Ishikawa (cell line): ENCODE results near the gene NEK1.

ENCODE experiments used
- CEBPB ChIP-seq: IDR thresholded peaks from 2 replicates; pipeline ENCODE4 v1.6.1; 2012
- CREB1 ChIP-seq: IDR thresholded peaks from 2 replicates; pipeline ENCODE4 v1.6.1; 2012; ENCODE audit warnings: low read depth
- EP300 ChIP-seq: IDR thresholded peaks from 2 replicates; pipeline ENCODE4 v1.6.1; 2012; ENCODE audit warnings: borderline replicate concordance
- RAD21 ChIP-seq: IDR thresholded peaks from 2 replicates; pipeline ENCODE4 v1.6.1; 2012; ENCODE audit warnings: low read depth
- REST ChIP-seq: IDR thresholded peaks from 2 replicates; pipeline ENCODE4 v1.6.1; 2012; ENCODE audit warnings: low read depth, mild to moderate bottlenecking
- TAF1 ChIP-seq: IDR thresholded peaks from 2 replicates; pipeline ENCODE4 v1.6.1; 2012; ENCODE audit warnings: low read depth, mild to moderate bottlenecking
- YY1 ChIP-seq: IDR thresholded peaks from 2 replicates; pipeline ENCODE4 v1.6.1; 2012; ENCODE audit warnings: low read depth

GRCh38 chr4:169369634-169370033, 242.7 kb downstream of the NEK1 start:
- TF ChIP-seq CREB1 (no peak), REST (no peak), CEBPB (no peak), EP300 (no peak), YY1 (no peak), RAD21 (peak; percentile 16; the same call in 1 of the 2 replicates), TAF1 (no peak)
